NCI-H2171 treated with DMSO at 0.1 percent for 48 hours (cell line): ENCODE data around the gene CLDN14.

ENCODE experiments used
- DNase-seq: peaks from one replicate; lab custom pipeline; 2025; lab: John Stamatoyannopoulos, UW

CLDN14 gene

GRCh38 chr21:36470294-36470693, 9.6 kb downstream of the CLDN14 start:
- no peak for DNase-seq

- no peak for DNase-seq
Observed at GRCh38 chr21:36466061-36466511, 13.8 kb downstream of the CLDN14 start.

- DNase-seq = no peak
Observed at GRCh38 chr21:36465478-36465877, 14.4 kb downstream of the CLDN14 start.

GRCh38 chr21:36464590-36464989, 15.3 kb downstream of the CLDN14 start:
- no peak for DNase-seq

GRCh38 chr21:36463991-36464390, 15.9 kb downstream of the CLDN14 start:
- no peak for DNase-seq

- no peak for DNase-seq
Observed at GRCh38 chr21:36463204-36463603, 16.7 kb downstream of the CLDN14 start.

GRCh38 chr21:36461918-36462486, 17.9 kb downstream of the CLDN14 start:
- no peak for DNase-seq

GRCh38 chr21:36461277-36461917, 18.5 kb downstream of the CLDN14 start:
- DNase-seq = no peak

GRCh38 chr21:36460866-36461265, 19.1 kb downstream of the CLDN14 start:
- no peak for DNase-seq

- DNase-seq = no peak
Observed at GRCh38 chr21:36459098-36459497, 20.8 kb downstream of the CLDN14 start.

GRCh38 chr21:36456729-36457414, 23.1 kb downstream of the CLDN14 start:
- DNase-seq = no peak

GRCh38 chr21:36454706-36455105, 25.2 kb downstream of the CLDN14 start:
- no peak for DNase-seq

GRCh38 chr21:36454093-36454531, 25.8 kb downstream of the CLDN14 start:
- no peak for DNase-seq

- no peak for DNase-seq
Observed at GRCh38 chr21:36452281-36452825, 27.6 kb downstream of the CLDN14 start.

GRCh38 chr21:36451506-36451905, 28.4 kb downstream of the CLDN14 start:
- no peak for DNase-seq

- DNase-seq = no peak
Observed at GRCh38 chr21:36450511-36450910, 29.4 kb downstream of the CLDN14 start.

- DNase-seq = no peak
Observed at GRCh38 chr21:36446301-36446700, 33.6 kb downstream of the CLDN14 start.

- DNase-seq = no peak
Observed at GRCh38 chr21:36441715-36442114, 38.2 kb downstream of the CLDN14 start.

- no peak for DNase-seq
Observed at GRCh38 chr21:36437745-36438128, 42.2 kb downstream of the CLDN14 start.

- peak; percentile 75 for DNase-seq
Observed at GRCh38 chr21:36436829-36437744, 42.8 kb downstream of the CLDN14 start.

GRCh38 chr21:36434144-36434543, 45.8 kb downstream of the CLDN14 start:
- no peak for DNase-seq
